ENCODE data around the gene ZDHHC14.

The ZDHHC14 gene

DNA sequence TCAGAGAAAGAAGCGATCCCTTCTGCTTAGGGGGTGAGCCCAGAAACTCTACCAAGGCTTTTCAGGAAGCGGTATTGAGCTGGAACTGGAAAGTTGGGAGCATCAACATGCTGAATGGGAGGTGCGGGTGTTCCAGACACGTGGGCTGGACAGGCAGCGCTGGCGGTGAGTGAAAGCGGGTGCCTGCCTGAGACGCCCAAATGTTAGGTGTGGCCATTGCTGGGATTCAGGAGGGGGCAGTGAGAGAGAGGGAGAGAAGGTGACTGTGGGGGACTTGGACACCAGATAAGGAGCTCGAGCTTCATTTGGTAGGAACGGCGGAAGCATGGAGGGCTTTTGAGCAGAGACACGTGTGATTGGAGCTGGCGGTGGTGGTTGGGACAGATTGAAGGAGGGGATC is 157.7 kb downstream of the ZDHHC14 start:
- peak in 1 of 2 donors; percentile 33 for DNase-seq
- H3K9me3 ChIP-seq, result no peaks in the 10 kb centered on the region
- no peak for TF ChIP-seq CTCF (IDR thresholded peaks at IDR 0.05)

GRCh38 chr6:157539421-157539822 is 158.4 kb downstream of the ZDHHC14 start:
- no peaks in the 10 kb centered on the region for H3K27me3 ChIP-seq
- no peak for TF ChIP-seq CTCF (IDR thresholded peaks at IDR 0.05)
- no peak overlapping the region for H3K4me3 ChIP-seq
- DNase-seq, result no peak
- H3K27ac ChIP-seq, result no peak overlapping the region
- peaks cover 0 to 21% (median 7%) of the 10 kb centered on the region in 4 donors for H3K4me1 ChIP-seq
- intact Hi-C loops (cut with DNase I; ENCODE audit: low total_unique reads), result no loop called here
- H3K9me3 ChIP-seq, result no peaks in the 10 kb centered on the region
- H3K36me3 ChIP-seq, result peaks cover 0 to 20% (median 18%) of the 10 kb centered on the region in 3 donors

More for the DNA sequence above, 157.7 kb downstream of the ZDHHC14 start:
- Histone ChIP-seq H3K36me3 (peaks cover 0 to 14% (median 11%) of the 10 kb centered on the region in 3 donors), H3K27me3 (no peaks in the 10 kb centered on the region), H3K4me1 (peaks cover 0 to 21% (median 7%) of the 10 kb centered on the region in 4 donors), H3K27ac (no peak overlapping the region), H3K4me3 (no peak overlapping the region)
- intact Hi-C loops (cut with DNase I; ENCODE audit: low total_unique reads), result no loop called here

DNA sequence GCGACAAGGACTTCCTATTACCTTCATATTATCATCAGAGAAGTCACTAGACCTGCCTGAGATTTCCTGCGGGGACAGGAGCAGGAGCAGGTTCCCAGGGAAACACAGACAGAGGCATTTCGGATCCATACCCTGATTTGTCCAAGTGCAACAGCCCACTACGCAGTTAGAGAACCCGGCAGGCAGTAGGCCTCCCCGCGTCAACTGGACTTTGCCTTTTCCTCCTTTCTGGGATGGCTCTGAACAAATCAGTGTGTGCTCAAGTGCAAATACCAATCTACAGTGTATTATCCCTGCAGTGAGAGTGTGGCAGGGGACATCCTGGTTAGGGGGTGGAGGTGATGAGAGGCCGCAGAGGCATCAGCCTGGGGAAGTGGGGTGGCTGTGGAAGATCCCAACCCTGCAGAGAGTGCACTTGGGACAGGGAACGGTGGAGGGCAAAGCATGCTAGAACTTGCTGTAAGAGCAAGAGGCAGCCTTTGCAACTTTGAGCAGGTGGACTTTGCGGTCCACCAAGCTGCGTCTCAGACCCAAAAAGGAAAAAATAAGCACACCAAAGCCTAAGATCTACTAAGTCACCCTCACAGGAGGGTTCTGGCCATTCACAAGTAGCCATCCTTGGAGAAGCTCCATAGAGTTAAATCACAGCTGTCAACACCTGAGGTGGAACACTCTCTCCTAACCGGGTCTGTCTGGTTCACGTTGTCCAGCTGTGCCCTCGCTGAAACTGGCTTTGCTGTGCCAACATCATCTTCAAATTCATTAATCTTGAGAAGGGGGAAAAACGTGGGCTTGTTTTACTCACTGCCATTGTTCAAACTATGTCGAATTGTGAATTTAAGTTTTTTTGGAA is 159.1 kb downstream of the ZDHHC14 start:
- peaks cover 0 to 14% (median 5%) of the 10 kb centered on the region in 4 donors for H3K4me1 ChIP-seq

DNA sequence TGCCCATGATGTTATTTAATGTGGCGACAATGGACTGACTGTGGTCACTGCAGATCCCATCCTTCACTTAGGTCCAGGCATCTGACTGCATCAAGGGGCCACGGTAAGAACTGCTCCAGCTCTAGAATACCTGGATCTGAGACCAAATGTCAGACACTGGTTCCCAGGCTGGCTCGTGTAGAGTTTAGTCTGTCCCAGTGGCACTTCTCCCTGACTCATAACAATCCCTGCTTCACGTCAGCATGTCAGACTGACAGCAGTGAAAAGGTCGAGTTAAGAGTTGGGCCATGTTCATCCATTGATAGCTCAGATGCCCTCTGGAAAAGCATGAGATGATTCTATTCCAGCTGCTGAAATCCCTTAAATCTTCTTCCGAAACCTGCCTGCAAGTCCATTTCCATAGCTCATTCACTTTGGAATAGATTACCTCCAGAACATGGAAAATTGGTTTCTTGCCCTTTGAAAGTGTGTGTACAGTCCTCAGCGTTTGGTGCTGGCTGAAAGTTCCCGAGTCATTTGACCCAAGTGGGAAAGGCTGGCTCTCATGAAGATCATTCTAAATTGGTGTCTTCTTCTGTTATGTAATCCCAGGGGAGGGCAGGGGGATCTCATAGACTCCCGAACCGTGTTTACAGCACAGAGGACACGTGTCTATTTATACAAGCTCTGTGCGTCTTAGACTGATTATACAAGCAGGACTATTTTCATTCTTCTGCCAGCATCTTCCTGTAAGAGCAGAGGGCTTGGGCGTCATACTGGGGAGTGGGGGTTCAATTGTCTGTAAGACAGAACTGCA is 160.8 kb downstream of the ZDHHC14 start:
- H3K9me3 ChIP-seq, result no peaks in the 10 kb centered on the region
- H3K27ac ChIP-seq, result no peak overlapping the region
- peaks cover 0 to 25% (median 20%) of the 10 kb centered on the region in 3 donors for H3K36me3 ChIP-seq
- H3K4me1 ChIP-seq, result no peaks in the 10 kb centered on the region
- no peaks in the 10 kb centered on the region for H3K27me3 ChIP-seq
- DNase-seq, result peak in 1 of 2 donors; percentile 11
- intact Hi-C loops (cut with DNase I; ENCODE audit: low total_unique reads), result loop anchor here (10.0 kb wide), 1 partner anchor 1133 kb away; no protein-coding TSS in a partner anchor
- H3K4me3 ChIP-seq, result no peak overlapping the region
- TF ChIP-seq CTCF (IDR thresholded peaks at IDR 0.05), result no peak

More for the DNA sequence above, 159.1 kb downstream of the ZDHHC14 start:
- Histone ChIP-seq H3K36me3 (peaks cover 0 to 25% (median 20%) of the 10 kb centered on the region in 3 donors), H3K4me3 (no peak overlapping the region), H3K9me3 (no peaks in the 10 kb centered on the region), H3K27me3 (no peaks in the 10 kb centered on the region), H3K27ac (no peak overlapping the region)
- no peak for DNase-seq
- no peak for TF ChIP-seq CTCF (IDR thresholded peaks at IDR 0.05)
- intact Hi-C loops (cut with DNase I; ENCODE audit: low total_unique reads), result loop anchor here (10.0 kb wide), 1 partner anchor 1135 kb away; no protein-coding TSS in a partner anchor

DNA sequence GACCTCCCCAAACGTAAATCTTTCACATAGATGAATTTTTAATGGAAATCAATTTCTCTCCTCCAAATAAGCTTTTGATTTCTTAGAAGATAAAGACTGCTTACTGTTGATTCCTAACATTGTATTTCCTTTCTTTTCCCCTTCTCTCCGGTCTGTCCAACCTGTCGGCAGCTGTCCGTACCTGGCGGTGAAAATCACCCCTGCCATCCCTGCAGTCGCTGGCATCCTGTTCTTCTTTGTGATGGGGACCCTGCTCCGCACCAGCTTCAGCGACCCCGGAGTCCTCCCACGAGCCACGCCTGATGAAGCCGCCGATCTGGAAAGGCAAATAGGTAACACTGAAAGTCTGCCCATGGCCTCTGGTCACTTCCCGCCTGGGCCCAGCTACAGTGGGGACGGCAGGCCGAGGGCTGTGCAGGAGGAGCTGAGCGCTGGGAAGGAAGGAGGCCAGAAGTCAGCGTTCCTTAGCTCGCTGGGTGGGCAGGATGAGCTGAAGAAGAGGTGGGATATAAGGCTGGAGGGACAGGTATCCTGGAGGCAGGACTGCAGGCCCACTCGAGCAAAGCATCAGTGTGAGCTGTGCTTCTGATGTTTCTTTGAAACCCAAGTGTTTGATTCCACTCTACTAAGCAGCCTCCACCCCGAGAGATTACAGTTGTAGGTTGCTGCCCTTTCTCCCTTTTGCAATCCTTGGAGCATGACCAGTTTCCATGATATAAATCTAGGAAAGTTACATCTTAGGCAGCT is 161.6 kb downstream of the ZDHHC14 start:
- Histone ChIP-seq H3K4me1 (no peaks in the 10 kb centered on the region), H3K9me3 (no peaks in the 10 kb centered on the region), H3K27me3 (no peaks in the 10 kb centered on the region), H3K4me3 (no peak overlapping the region), H3K36me3 (peaks cover 0 to 25% (median 20%) of the 10 kb centered on the region in 3 donors), H3K27ac (no peak overlapping the region)
- DNase-seq, result peak in 1 of 2 donors; percentile 45
- TF ChIP-seq CTCF (IDR thresholded peaks at IDR 0.05), result no peak
- intact Hi-C loops (cut with DNase I; ENCODE audit: low total_unique reads), result loop anchor here (10.0 kb wide), 1 partner anchor 1132 kb away; no protein-coding TSS in a partner anchor

Data from tibial artery (tissue), 4 donors.